ENCODE results near the gene FGF14. TPM values are rescaled to one million over a fixed set of nuclear protein-coding genes. Genes with fewer than 3 reads are reported as not detected.

The FGF14 gene
- total RNA-seq, 5 donors from 2014 or later (not counting 1 experiment from before 2014, with no cell fraction given): 0.03 TPM; not detected in 3

GRCh38 chr13:101751488-101751887, 650.4 kb downstream of the FGF14 start:
- H3K4me3 ChIP-seq (ENCODE audit: control insufficient read depth in 1 of 2, extremely low read depth in 1 of 2, low read length in 1 of 2): no peak overlapping the region
- ChIA-PET CTCF (no interaction called here), POLR2A (no interaction called here)
- no peaks in the 10 kb centered on the region for H3K9me3 ChIP-seq
- H3K36me3 ChIP-seq (ENCODE audit: control insufficient read depth in 2 of 2, extremely low read depth in 1 of 2, insufficient read depth in 1 of 2, low read length in 1 of 2): no peaks in the 10 kb centered on the region
- peaks cover 7 to 12% of the 10 kb centered on the region in 2 donors for H3K27me3 Mint-ChIP-seq
- no peaks in the 10 kb centered on the region for H3K4me1 ChIP-seq (ENCODE audit: control insufficient read depth in 1 of 2, extremely low read depth in 1 of 2, insufficient read depth in 2 of 2, low read length in 2 of 2)
- no peaks in the 10 kb centered on the region for H3K36me3 Mint-ChIP-seq
- H3K4me3 Mint-ChIP-seq: no peak overlapping the region
- H3K27ac ChIP-seq (ENCODE audit: low read length): no peak overlapping the region
- WGBS (ENCODE audit: insufficient coverage): 0% methylated on average over 2 of the region's 3 CpGs
- ATAC-seq (replicated peaks in 1 of 4) (no peak), DNase-seq (no peak)
- no peak overlapping the region for H3K27ac Mint-ChIP-seq
- H3K9me3 Mint-ChIP-seq: no peaks in the 10 kb centered on the region
- H3K4me1 Mint-ChIP-seq: no peaks in the 10 kb centered on the region
- H3K27me3 ChIP-seq (replicated peaks in 1 of 2; ENCODE audit: control insufficient read depth in 2 of 2, extremely low read depth in 1 of 2, insufficient read depth in 2 of 2, low read length in 1 of 2): peaks cover 0 to 3% of the 10 kb centered on the region in 2 experiments

GRCh38 chr13:101749584-101749983, 652.3 kb downstream of the FGF14 start:
- no peaks in the 10 kb centered on the region for H3K9me3 Mint-ChIP-seq
- no peaks in the 10 kb centered on the region for H3K9me3 ChIP-seq
- no peak overlapping the region for H3K27ac Mint-ChIP-seq
- no peaks in the 10 kb centered on the region for H3K4me1 Mint-ChIP-seq
- no peak overlapping the region for H3K27ac ChIP-seq (ENCODE audit: low read length)
- DNase-seq: no peak
- peaks cover 13% of the 10 kb centered on the region in 2 donors for H3K27me3 Mint-ChIP-seq
- H3K36me3 Mint-ChIP-seq: no peaks in the 10 kb centered on the region
- no peak for ATAC-seq (replicated peaks in 1 of 4)
- no peaks in the 10 kb centered on the region for H3K36me3 ChIP-seq (ENCODE audit: control insufficient read depth in 2 of 2, extremely low read depth in 1 of 2, insufficient read depth in 1 of 2, low read length in 1 of 2)
- H3K4me3 ChIP-seq (ENCODE audit: control insufficient read depth in 1 of 2, extremely low read depth in 1 of 2, low read length in 1 of 2): no peak overlapping the region
- ChIA-PET CTCF (no interaction called here), POLR2A (interaction anchor here in 1 of 2 donors (0.7 kb wide), 1 partner anchor 112 kb away, joined by 3 read pairs; no protein-coding TSS in a partner anchor)
- WGBS (ENCODE audit: insufficient coverage): no CpG with 5 or more reads among the region's 1 CpG
- peaks cover 0 to 3% of the 10 kb centered on the region in 2 experiments for H3K27me3 ChIP-seq (replicated peaks in 1 of 2; ENCODE audit: control insufficient read depth in 2 of 2, extremely low read depth in 1 of 2, insufficient read depth in 2 of 2, low read length in 1 of 2)
- no peaks in the 10 kb centered on the region for H3K4me1 ChIP-seq (ENCODE audit: control insufficient read depth in 1 of 2, extremely low read depth in 1 of 2, insufficient read depth in 2 of 2, low read length in 2 of 2)
- H3K4me3 Mint-ChIP-seq: no peak overlapping the region

GRCh38 chr13:101747039-101747438, 654.8 kb downstream of the FGF14 start:
- no peaks in the 10 kb centered on the region for H3K27me3 ChIP-seq (replicated peaks in 1 of 2; ENCODE audit: control insufficient read depth in 2 of 2, extremely low read depth in 1 of 2, insufficient read depth in 2 of 2, low read length in 1 of 2)
- DNase-seq: no peak
- Mint-ChIP-seq H3K36me3 (no peaks in the 10 kb centered on the region), H3K27ac (no peak overlapping the region), H3K9me3 (no peaks in the 10 kb centered on the region), H3K4me3 (no peak overlapping the region), H3K4me1 (no peaks in the 10 kb centered on the region), H3K27me3 (peaks cover 13 to 24% of the 10 kb centered on the region in 2 donors)
- ChIA-PET POLR2A (no interaction called here), CTCF (interaction anchor here in 1 of 2 donors (1.1 kb wide), 1 partner anchor 10 kb away, joined by 3 read pairs; no protein-coding TSS in a partner anchor)
- H3K36me3 ChIP-seq (ENCODE audit: control insufficient read depth in 2 of 2, extremely low read depth in 1 of 2, insufficient read depth in 1 of 2, low read length in 1 of 2): no peaks in the 10 kb centered on the region
- no peak overlapping the region for H3K4me3 ChIP-seq (ENCODE audit: control insufficient read depth in 1 of 2, extremely low read depth in 1 of 2, low read length in 1 of 2)
- no peaks in the 10 kb centered on the region for H3K4me1 ChIP-seq (ENCODE audit: control insufficient read depth in 1 of 2, extremely low read depth in 1 of 2, insufficient read depth in 2 of 2, low read length in 2 of 2)
- no CpG with 5 or more reads among the region's 1 CpG for WGBS (ENCODE audit: insufficient coverage)
- no peaks in the 10 kb centered on the region for H3K9me3 ChIP-seq
- ATAC-seq (replicated peaks in 1 of 4): no peak
- H3K27ac ChIP-seq (ENCODE audit: low read length): no peak overlapping the region

GRCh38 chr13:101746513-101746912, 655.3 kb downstream of the FGF14 start:
- DNase-seq (no peak), ATAC-seq (replicated peaks in 1 of 4) (no peak)
- H3K27me3 ChIP-seq (replicated peaks in 1 of 2; ENCODE audit: control insufficient read depth in 2 of 2, extremely low read depth in 1 of 2, insufficient read depth in 2 of 2, low read length in 1 of 2): no peaks in the 10 kb centered on the region
- Mint-ChIP-seq H3K9me3 (no peaks in the 10 kb centered on the region), H3K27me3 (peaks cover 13 to 24% of the 10 kb centered on the region in 2 donors), H3K36me3 (no peaks in the 10 kb centered on the region), H3K4me3 (no peak overlapping the region), H3K27ac (no peak overlapping the region), H3K4me1 (no peaks in the 10 kb centered on the region)
- H3K27ac ChIP-seq (ENCODE audit: low read length): no peak overlapping the region
- no peaks in the 10 kb centered on the region for H3K4me1 ChIP-seq (ENCODE audit: control insufficient read depth in 1 of 2, extremely low read depth in 1 of 2, insufficient read depth in 2 of 2, low read length in 2 of 2)
- no peak overlapping the region for H3K4me3 ChIP-seq (ENCODE audit: control insufficient read depth in 1 of 2, extremely low read depth in 1 of 2, low read length in 1 of 2)
- H3K36me3 ChIP-seq (ENCODE audit: control insufficient read depth in 2 of 2, extremely low read depth in 1 of 2, insufficient read depth in 1 of 2, low read length in 1 of 2): no peaks in the 10 kb centered on the region
- ChIA-PET CTCF (interaction anchor here in 1 of 2 donors (1.1 kb wide), 1 partner anchor 11 kb away, joined by 3 read pairs; no protein-coding TSS in a partner anchor), POLR2A (no interaction called here)
- WGBS (ENCODE audit: insufficient coverage): no CpG with 5 or more reads among the region's 2 CpGs
- no peaks in the 10 kb centered on the region for H3K9me3 ChIP-seq

GRCh38 chr13:101739382-101740178, 662.3 kb downstream of the FGF14 start:
- no peaks in the 10 kb centered on the region for H3K9me3 ChIP-seq
- Mint-ChIP-seq H3K36me3 (no peaks in the 10 kb centered on the region), H3K27me3 (peaks cover 0 to 10% of the 10 kb centered on the region in 2 donors), H3K27ac (no peak overlapping the region), H3K4me1 (no peaks in the 10 kb centered on the region), H3K9me3 (no peaks in the 10 kb centered on the region), H3K4me3 (no peak overlapping the region)
- no peak overlapping the region for H3K4me3 ChIP-seq (ENCODE audit: control insufficient read depth in 1 of 2, extremely low read depth in 1 of 2, low read length in 1 of 2)
- ChIA-PET POLR2A (no interaction called here), CTCF (no interaction called here)
- DNase-seq (no peak), ATAC-seq (replicated peaks in 1 of 4) (no peak)
- no peak overlapping the region for H3K27ac ChIP-seq (ENCODE audit: low read length)
- WGBS (ENCODE audit: insufficient coverage): 93% methylated on average over 2 of the region's 9 CpGs
- H3K4me1 ChIP-seq (ENCODE audit: control insufficient read depth in 1 of 2, extremely low read depth in 1 of 2, insufficient read depth in 2 of 2, low read length in 2 of 2): no peaks in the 10 kb centered on the region
- no peaks in the 10 kb centered on the region for H3K27me3 ChIP-seq (replicated peaks in 1 of 2; ENCODE audit: control insufficient read depth in 2 of 2, extremely low read depth in 1 of 2, insufficient read depth in 2 of 2, low read length in 1 of 2)
- no peaks in the 10 kb centered on the region for H3K36me3 ChIP-seq (ENCODE audit: control insufficient read depth in 2 of 2, extremely low read depth in 1 of 2, insufficient read depth in 1 of 2, low read length in 1 of 2)

GRCh38 chr13:101738336-101738735, 663.5 kb downstream of the FGF14 start:
- Histone ChIP-seq H3K4me3 (ENCODE audit: control insufficient read depth in 1 of 2, extremely low read depth in 1 of 2, low read length in 1 of 2) (no peak overlapping the region), H3K27me3 (replicated peaks in 1 of 2; ENCODE audit: control insufficient read depth in 2 of 2, extremely low read depth in 1 of 2, insufficient read depth in 2 of 2, low read length in 1 of 2) (no peaks in the 10 kb centered on the region), H3K4me1 (ENCODE audit: control insufficient read depth in 1 of 2, extremely low read depth in 1 of 2, insufficient read depth in 2 of 2, low read length in 2 of 2) (no peaks in the 10 kb centered on the region), H3K27ac (ENCODE audit: low read length) (no peak overlapping the region), H3K36me3 (ENCODE audit: control insufficient read depth in 2 of 2, extremely low read depth in 1 of 2, insufficient read depth in 1 of 2, low read length in 1 of 2) (no peaks in the 10 kb centered on the region), H3K9me3 (no peaks in the 10 kb centered on the region)
- DNase-seq (no peak), ATAC-seq (replicated peaks in 1 of 4) (no peak)
- Mint-ChIP-seq H3K4me1 (no peaks in the 10 kb centered on the region), H3K9me3 (no peaks in the 10 kb centered on the region), H3K27me3 (peaks cover 0 to 5% of the 10 kb centered on the region in 2 donors), H3K27ac (no peak overlapping the region), H3K4me3 (no peak overlapping the region), H3K36me3 (no peaks in the 10 kb centered on the region)
- no CpG with 5 or more reads among the region's 2 CpGs for WGBS (ENCODE audit: insufficient coverage)
- CTCF ChIA-PET: no interaction called here
- POLR2A ChIA-PET: no interaction called here
